ENCODE measurements around the gene GPLD1.

GRCh38 chr6:24408719-24409410 is 80.5 kb downstream of the GPLD1 start:
- TF ChIP-seq EZH2 (IDR thresholded peaks at IDR 0.05) (no peak), POLR2AphosphoS5 (IDR thresholded peaks at IDR 0.05; ENCODE audit: borderline replicate concordance, low read depth, low read length) (no peak)
